Measurements from ENCODE around the gene UVSSA.
A peak's percentile ranks its signal among the peaks of the same experiment; 100 is the strongest.
"Not testable (repeated sequence)": the region's sequence is repeated elsewhere in the genome, so short reads cannot be mapped to it uniquely, and the experiment has no call there.

UVSSA gene

DNA sequence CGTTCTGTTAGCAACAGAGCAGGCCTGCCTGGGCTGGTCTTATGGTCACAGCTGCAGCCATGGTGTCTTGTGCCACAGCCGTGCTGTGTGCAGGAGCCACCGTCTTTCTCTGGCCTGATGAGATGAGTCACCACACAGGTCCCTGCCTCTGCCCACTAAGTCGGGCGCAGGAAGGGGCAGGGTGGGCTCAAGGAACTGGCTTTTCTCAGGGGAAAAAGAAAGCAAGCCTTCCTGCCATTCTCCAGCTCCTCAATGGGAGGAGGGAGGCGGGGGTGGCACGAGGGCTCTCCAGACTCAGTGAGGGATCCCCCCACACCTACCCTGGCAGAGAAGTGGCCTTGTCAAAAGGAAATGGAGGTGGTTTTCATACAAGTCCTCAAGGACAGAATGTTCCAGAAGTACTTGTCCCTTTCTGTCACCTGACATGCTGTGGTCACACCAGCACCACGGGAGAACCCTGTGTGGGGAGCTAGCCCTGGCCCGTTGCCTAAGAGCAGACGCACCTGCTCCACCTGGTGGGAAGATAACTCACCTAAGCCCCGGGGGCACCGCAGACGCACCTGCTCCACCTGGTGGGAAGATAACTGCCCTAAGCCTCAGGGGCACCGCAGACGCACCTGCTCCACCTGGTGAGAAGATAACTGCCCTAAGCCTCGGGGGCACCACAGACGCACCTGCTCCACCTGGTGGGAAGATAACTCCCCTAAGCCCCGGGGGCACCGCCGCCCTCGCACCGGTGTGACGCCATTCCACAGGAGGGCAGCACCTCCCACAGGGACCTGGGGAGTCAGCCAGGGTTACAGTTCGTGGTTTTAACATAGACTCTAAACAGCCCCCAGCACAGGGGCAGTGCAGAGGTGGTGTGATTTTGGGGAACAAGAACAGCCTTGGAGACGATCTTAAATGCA, 18.5 kb downstream of the UVSSA start:
- peak; percentile 67 to 88 for DNase-seq

DNA sequence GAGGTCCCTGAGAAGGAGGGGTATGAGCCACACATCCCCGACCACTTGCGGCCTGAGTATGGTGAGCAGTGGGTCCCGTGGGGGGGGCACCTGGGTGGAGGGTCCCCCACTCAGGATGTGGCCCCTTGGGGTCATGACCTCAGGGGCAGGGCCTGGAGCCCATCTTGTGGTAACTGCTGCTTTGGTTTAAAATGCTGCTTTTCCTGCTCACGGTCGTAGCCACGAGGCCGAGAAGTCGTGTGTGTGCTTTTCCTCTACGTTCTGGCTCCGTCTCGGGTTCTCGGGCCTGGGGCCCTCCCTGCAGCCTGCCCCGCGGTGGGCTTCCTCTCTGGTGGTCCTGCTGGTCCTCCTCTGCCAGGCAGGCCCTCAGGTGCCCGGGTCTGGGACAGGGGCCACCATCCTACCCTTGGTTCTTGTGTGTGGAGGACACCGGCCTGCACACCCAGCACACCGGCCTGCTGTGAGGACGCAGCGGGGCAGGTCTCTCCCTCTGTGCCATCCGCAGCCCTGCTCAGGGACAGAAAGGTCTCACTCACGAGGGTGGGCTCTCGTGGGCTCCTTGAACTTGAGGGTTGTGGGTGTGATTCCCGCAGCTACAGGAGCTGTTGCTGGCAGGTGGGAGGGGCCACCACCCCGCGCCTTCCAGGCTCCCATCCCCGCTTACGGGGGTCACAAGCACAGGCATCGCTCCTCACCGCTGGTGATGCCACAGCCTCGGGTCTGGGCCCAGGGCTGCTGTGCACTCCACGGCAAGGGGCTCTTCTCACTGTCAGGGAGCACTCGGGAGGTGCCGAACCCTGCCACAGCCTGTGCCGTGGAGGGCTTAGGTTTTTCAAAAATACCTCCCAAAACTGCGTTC, 19.6 kb downstream of the UVSSA start:
- DNase-seq = no peak

DNA sequence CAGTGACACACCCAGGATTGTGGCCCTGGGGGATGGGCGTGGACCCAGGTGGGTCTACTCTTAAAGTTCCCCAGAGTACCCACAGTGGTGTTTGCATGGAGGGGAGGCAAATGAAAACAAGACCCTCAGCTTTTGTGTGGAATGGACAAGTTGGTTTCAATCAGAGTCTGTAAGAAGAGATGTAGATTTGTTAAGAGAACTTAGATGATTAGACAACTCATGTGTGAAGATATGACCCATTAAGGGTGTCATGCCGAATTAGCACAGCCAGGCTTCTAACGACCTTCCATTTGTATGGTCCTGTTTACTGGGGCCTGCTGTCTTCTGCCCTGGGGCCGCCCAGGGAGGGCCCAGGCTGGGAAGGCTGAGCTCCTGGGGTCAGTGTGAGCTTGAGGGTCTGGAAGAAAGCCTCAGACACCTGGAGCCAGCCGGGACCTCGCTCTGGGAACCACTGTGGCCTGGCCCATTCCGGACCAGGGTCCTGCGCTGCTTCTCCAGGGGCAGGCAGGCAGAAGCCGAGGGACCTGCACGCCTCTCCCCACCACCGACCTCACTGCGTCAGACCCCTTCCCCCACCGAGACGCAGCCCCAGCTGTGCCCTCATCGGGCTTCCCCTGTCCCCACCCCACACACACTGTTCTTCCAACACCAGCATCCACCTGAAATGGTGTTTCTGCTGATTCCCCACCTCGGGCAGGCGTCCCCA, 20.4 kb downstream of the UVSSA start:
- DNase-seq = no peak

DNA sequence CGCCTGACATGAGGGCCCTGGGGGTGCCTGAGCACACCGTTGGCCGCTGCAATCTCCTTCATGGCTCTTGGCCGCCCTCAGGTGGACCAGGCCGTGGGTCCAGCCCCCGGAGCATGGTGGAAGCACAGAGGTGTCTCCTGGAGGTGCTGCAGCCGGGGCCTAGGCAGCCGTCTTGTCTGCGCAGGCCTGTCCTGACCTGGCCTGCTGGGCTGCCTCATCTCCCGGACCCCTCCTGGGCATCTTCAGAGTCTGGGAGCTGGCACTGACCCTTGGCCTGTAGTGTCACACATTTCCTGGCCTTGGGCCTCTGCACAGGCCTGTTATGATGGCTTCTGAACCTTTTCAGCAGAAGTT, 20.9 kb downstream of the UVSSA start:
- no peak for DNase-seq

DNA sequence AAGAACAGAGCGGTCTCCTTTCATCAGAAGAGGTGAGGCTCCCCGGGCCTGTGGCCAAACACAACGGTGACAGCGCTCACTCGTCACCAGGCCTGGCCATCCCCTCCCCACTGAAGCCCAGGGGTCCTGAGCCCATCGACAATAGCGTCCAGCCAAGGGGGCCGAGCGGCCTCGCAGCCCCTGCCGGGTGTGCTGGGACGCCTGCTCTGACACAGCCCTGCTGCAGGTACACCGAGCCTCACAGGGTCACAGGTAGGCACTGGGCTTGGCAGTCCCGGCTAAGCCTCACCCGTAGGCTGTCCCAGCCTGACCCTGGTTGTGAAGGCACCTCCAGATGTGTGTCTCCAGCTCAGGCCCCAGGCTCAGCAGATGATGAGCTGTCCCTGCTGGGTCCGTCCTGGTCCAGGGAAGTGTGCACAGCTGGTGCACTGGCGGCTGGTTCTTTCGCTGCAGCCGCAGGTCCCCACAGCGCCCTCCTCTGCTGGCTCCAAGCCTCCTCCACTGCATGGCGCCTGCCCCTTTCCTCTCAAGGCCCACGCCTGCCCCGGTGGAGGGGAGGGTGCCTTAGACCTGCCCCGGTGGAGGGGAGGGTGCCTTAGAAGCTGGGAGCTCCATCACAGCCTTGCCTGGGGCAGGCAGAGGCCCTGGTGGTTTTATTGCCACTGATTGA, 21.5 kb downstream of the UVSSA start:
- no peak for DNase-seq

DNA sequence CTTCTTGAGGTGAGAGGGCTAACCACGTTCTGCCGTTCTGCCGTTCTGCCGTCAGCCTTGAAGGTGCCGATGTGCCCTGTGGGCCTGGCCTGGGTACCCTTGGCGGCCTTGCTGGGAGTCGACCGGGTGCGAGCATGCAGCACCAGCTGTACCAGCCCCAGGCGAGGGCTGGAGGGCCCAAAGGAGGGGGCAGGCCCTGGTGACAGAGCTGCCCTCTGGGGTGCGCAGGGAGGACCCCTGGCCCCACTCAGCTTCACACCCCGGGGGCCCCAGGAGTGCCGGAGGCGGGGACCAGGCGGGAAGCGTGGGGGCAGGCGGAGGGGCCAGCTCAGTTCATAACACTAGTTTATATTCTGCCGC, 22.1 kb downstream of the UVSSA start:
- no peak for DNase-seq

DNA sequence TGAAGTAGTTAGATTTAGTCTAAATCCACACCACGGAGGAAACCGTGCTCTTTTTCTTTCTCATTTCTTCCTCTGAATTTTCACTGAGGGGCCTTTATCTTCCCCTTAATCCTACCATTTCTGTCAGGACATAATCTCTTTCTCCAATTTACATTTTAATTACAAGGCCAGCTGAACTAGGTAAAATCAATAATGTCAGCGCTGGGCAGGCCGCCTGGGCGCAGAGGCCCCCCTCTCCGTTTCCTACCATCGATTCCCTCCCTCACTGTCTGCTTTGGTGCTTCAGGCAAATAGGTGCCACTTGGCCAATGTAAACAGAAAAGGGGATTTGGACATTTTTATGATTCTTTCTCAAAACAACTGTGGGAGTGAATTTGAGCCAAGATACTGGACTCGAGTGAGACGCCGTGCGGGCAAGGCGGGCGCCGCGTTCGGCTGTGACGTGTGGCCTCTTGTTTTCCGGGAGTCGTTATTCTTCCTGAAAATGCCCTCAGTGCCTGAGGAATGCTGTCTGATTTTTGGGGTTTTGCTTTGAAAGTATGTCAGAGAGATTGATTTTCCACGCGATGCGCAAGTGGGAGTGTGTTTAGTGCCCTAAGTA, 22.6 kb downstream of the UVSSA start:
- DNase-seq = no peak

DNA sequence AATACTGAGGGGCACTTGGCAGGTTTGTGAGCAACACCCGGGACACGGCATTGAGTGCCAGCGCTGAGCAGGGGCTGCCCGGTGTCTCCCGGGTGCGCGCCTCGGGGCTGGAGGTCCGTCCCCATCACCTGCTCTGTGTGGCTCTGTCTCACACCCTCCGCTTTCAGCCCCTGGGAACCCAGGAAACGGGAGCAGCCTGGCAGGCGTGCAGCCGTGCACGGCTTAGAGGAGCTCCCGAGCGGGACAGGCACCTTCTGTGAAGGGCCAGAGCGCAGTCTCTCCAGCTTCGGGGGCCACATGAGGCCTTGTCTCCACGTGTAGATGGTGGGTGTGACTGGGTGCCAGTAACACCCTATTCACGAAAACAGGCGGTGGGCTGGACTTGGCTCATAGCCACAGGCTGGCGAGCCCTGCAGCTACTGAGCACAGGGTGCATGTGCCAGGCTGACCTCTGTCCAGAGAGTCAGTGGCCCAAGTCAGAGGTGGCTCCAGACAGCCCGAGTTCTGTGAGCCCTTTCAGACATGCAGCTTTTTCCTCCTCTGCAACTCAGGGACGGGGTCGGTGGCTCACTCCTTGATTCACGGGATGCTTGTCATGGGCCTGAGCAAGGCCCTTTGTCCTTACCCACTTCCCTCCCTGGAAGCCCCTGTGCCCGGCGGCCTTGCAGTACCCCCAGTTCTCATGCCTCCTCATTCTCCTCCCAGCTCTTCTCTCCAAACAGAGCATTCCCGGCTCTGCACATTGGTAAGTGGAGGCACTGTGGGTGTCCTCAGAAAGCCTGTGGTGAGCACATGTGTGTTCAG, 23.5 kb downstream of the UVSSA start:
- DNase-seq = no peak

DNA sequence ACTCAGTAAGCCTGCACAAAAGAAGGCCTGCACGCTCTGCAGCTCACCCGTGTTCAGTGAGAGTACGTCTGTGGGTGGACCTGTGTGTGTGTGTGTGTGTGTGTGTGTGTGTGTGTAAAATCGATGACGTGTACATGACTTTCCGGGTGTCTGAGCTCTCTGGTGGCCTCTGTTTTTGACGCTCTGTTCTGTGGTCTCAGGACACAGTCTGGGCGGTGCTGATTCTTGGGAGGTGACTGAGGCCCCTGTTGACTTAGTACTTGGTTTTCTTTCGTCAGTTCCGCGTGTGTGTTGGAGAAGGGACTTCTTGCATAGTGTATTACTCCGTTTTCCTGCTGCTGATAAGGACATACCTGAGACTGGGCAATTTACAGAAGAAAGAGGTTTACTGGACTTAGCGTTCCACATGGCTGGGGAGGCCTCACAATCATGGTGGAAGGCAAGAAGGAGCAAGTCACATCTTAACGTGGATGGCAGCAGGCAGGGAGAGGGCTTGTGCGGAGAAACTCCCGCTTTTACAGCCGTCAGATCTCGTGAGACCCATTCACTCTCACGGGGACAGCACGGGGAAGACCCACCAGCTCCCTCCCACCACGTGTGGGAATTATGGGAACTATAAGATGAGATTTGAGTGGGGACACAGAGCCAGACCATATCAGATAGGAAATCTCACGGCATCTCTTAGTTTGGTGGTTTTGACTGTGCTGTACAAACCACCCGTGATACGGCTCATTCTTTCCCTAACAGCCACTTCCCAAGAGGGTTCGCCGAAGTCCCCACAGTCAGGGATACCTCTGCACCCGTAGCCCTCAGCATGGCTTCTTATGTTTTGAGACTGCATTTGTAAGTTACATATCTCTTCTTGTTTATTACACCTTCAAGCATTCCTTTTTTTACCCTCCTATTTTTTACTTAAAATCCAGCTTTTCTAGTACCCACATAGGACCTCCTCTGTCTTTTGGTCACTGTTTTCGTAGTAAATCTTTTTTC, 24.5 kb downstream of the UVSSA start:
- DNase-seq = no peak

DNA sequence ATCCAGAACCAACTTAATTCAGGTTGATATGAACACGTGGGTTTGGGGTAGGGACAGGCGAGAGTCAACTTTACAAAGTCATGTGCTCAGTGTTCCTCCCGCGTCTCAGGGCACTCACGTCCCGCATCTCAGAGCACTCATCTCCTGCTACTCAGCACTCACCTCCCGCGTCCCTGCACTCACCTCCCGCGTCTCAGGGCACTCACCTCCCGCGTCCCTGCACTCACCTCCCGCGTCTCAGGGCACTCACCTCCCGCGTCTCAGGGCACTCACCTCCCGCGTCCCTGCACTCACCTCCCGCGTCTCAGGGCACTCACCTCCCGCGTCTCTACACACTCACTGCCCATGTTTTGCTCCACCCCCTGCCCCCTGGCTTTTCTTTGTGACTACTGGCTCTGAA, 25.6 kb downstream of the UVSSA start:
- DNase-seq = not testable (repeated sequence)

DNA sequence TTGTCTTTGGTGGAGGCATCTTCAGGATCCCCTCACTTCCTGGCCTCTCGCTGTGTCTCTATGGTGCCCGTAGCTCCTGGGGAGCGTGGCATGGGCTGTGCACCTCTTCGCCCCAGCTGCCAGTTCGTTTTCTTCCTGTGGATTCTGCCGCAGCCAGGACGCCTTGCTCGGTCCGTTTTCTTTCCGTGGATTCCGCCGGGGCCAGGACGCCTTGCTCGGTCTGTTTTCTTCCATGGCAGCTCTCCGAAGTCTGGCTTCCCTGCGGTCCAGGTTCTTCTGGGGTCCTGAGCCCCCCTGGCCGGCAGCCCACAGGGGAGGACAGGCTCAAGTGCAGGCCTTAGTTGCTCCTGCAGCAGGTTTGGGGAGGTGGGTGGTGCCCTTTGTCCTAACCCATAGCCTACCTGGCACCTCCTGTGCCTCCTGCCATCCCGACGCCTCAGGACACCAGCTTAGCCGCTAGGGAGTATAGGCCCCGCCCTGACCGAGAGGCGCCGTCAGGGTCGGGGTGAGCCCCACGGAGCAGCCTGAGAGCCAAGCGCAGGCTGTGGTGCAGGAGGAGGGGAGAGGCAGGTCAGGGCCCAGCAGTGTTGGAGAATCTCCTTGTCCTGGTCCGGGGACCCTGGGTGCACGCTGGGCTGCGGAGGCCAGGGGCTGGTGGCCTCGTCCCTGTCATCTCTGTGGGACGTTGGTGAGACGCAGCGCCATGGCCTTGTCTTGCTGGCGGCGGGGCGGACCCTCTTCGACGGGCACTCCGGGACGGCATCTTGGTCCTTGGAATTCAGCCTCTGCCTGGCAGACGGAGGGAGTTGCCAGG, 27.1 kb downstream of the UVSSA start:
- DNase-seq = no peak

DNA sequence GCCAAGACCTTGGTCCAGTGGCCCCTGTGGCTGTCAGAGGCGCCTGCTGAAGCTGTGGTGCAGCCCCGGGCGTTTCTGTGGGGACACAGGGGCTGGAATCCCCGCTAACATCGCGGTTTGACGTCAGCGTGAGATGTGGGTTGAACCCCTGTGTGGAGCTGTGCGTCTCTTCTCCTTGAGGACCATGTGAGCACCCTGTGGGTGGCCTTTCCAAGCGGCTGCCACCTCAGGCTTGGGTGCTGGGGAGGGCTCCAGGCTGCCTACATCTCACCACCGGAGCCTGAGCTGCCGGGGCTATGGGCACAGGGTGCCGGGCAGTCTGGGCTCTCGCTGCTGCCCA, 27.7 kb downstream of the UVSSA start:
- no peak for DNase-seq

DNA sequence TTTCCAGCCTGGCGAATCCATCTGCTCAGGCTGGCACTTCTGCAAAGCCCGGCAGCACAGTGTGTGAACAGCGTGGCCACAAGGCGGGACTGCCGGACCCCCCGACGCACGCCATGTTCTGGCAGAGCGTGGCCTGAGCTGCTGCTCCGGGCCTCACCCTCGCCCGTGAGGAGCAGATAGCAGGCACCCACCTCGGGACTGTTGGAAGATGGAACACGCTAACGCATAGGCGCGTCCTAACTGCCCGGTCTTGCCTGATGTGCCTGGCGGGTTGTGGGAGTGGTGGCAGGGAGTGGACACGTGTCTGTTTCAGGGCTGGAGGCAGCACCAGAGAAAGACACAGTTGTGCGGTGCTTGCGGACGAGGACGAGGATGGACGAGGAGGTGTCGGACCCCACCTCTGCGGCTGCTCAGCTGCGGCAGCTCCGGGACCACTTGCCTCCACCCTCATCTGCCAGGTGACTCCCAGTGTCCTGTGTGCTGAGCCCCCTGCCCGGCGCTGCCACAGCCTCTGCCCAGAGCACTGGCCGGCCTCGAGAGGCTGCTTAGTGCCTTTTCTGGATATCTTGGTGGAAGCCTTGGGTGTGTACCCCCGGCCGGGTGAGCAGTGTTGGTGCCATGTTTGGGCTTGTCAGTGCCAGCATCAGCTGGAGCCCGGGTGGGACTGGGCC, 28.2 kb downstream of the UVSSA start:
- no peak for DNase-seq

DNA sequence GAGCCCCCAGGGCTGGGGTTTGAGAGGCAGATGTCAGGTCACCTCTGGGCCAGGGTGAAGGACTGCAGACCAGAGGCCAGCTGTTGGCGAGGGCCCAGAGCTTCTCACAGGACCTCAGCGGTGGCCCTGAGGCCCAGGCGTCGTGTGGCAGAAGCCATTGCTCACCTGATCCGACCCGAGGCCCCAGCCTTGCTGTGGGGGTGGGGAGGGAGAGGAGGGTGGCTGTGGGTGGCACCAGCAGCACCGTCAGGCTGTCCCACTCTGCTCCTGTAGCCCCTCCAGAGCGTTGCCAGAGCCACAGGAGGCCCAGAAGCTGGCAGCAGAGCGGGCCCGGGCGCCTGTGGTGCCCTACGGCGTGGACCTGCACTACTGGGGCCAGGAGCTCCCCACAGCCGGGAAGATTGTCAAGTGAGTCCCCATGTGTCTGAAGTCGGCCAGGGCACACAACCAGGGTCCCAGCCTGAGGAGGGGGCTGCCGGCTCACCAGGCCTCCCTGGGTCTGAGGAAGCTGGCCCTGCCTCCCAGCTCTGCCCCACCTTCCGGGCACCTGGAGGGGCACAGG, 28.8 kb downstream of the UVSSA start:
- DNase-seq = no peak

DNA sequence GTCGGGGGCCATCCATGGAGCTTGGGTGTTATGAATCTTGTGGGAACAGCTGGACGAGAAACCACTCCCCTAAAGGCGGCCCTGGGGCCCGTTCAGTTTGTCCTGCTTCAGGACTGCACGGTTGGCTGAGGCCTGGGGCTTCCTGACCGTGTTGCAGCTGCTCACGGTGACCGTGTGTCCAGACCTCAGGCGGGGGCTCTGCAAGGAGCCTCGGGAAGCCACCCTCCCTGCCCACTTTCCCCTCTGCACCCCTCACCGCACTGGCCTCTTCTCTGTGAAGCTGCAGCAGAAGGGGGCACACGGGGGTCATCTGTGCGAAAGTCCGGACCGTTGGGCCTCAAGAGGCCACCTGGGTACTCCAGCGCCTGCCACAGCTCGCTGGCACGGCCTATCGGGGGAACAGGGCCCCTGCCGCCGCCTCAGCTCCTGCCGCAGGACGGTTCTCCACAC, 29.4 kb downstream of the UVSSA start:
- no peak for DNase-seq

DNA sequence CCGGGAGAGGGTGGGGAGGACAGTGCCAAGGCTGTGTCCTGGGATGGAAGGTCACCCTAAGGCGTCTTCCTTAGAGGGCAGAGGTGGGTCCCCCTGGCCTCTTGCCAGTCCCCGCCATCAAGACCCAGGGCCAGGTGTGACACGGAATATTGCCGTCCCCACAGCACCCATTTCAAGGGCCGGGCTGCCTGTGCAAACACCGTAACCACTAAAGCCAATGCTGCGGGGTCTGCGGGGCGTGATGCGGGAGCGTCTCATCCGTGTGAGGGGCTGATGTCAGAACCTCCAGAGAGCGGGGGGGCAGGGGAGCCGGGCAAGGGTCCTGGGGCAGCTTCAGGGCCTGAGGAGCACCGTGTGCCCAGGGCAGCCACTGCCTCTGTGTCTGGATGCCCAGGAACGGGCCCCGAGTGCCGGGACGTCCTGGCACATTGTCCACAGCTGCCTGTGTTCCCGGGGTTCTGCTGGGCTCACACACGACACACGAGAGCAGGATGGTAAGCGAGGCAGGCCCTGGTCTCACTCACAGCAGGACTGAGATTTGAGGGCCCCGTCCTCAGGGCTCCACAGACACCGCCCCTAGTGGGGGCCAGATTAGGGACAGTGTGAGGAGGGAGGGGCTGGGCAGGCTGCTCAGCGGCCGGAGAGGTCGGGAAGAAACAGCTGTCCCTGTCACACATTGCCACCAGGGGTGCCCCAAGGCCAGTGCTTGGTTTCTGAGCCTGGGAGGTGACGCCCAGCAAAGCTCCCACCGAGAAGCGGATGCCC, 30.0 kb downstream of the UVSSA start:
- DNase-seq = no peak

DNA sequence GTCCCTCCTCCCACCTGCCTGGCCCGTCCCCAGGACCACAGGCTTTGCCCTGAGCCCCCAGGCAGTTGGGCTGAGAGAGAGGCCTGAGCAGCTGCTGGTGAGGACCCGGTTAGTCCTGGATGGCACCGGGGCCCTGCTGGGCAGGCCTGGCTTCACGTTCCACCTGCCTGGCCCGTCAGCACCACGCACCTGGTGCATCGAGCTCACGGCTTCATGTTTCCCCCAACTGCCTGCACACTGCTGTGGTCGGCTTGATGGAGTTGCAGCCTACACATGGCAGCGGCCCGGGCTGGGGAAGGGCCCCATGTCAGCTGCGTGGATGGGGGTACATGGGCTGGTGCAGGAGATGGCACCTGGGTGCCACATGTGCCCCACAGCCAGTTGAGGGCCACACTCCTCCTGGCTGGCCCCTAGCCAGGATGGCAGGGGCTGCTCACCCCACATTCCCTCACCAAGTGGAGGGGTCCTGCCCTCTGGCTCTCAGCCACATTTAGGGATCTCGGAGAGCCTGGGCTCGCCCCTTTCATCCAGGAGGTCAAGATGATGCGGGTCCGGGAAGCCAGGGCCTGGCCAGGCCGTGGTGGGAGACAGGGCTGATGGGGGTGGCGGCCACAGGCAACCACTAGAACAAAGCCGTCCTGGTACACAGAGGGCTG, 30.7 kb downstream of the UVSSA start:
- DNase-seq = no peak

All from NCI-H2081 (cell line).